Tibial nerve (tissue), 3 donors: ENCODE results near the gene KCNT2.

Experiments
- CTCF ChIP-seq, 5 experiments: fragments of 200-600 bp in 3 of 5; fragments of 450-650 bp in 2 of 5; sonication (generic) in 3 of 5; IDR thresholded peaks; one replicate each; pipeline ENCODE4 v1.5.1; 2016 to 2019; ENCODE audit warnings: antibody characterized with exemption in 5 of 5, mild to moderate bottlenecking in 3 of 5, moderate library complexity in 2 of 5
- POLR2A ChIP-seq, 2 donors: fragments of 450-650 bp; IDR thresholded peaks; one replicate each; pipeline ENCODE4 v1.6.1; 2017; ENCODE audit warnings: antibody characterized with exemption in 2 of 2, mild to moderate bottlenecking in 2 of 2, moderate library complexity in 2 of 2

GRCh38 chr1:196619721-196620120 lies 11.5 kb upstream of the KCNT2 start:
- TF ChIP-seq POLR2A (IDR thresholded peaks at IDR 0.05) (no peak), CTCF (IDR thresholded peaks at IDR 0.05) (no peak)
